Activated naive CD4-positive, alpha-beta T cell (primary cell): ENCODE measurements around the gene SLC45A1.

ENCODE experiments used
- DNase-seq, 4 experiments: peaks; one replicate each; lab custom pipeline; 2025; lab: John Stamatoyannopoulos, UW

The SLC45A1 gene

GRCh38 chr1:8311068-8311718 lies 6.7 kb upstream of the SLC45A1 start:
- no peak for DNase-seq

GRCh38 chr1:8312235-8313218 lies 5.4 kb upstream of the SLC45A1 start:
- DNase-seq = no peak

- no peak for DNase-seq
These were observed 4.7 kb upstream of the SLC45A1 start for GRCh38 chr1:8313231-8313630.

DNA sequence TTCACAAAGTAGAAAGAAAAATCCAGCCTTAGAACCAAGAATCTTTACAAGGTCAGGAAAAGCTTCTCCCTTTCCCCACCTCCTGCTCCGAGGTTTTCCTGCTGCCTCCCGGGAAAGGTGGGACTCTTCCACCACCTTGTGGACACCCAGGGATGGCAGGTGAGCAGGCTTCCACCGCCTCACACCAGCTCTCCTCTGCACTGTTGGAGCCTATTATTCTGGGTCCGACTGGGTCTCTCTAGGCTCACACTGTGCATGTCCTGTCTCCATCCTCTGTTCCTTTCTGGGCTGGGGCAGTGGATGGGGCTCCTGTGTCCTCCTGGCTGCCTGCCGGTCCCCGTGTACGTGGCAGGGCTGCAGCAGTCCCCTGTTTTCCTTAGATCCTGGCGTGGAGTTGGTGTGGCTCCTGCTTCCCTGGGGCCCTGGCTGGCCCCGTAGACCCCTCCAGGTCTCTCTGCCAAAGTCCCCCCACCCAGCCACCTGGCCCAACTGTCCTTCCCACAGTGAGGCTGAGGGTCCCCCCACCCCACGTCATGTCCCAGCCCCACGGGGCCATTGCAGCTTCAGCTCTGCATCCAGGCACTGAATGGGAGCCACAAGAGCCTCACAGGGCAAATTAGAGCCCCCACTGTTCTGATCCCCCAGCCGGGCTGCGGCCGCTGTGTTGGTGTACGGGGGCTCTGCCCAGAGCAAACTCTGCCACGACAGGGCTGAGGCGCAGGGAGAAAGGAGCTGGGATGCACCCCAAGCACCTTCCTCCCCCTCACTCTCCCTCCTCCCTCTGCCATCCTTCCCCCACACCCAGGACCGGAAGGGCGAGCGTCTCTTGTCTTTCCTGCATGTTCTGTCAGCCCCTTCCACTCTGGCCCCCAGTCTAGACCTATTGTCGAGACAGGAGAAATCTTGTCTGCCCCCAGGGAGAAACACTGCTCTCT lies 3.3 kb upstream of the SLC45A1 start:
- DNase-seq = peak in 2 of 4 experiments; percentile 8 to 24

DNA sequence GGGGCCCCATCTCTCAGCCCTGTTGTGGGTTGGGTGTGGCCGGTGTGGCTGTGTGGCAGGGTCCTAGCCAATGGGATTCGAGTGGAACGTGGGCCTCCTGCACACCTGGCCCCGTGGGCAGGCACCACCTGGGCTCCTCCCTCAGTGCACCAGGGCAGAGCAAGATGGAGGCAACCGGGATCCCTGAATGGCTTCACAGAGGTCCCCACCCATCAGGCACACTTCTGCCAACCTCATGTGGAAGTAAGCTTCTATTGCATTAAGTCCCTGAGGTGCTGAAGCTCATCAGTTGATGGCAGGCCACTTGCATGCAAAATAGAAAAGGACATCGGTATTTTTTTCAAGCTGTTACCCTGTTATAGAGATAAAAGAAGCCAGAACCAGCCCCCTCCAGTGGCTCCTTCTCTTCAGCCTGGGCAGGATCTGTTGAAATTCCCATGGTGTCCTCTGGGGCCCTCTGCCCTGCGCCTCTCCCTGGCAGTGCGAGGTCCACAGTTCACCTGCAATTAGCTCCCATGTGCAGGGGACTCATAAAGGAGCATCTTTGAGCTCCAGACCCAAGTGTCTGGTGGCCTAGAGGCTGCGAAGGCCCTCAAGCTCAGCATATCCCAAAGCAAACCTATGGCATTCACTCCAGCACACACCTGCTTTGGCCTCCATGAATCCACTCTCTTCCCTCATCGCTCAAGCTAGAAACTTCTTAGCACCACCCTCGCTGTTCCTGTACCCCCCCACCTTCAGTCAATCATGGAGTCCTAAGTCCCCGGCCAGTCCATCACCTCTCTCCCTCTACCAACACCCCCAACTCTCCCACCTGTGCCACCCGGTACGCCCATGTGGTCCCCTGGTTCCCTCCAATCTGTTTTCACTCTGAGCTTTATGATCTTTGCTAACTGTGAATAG lies 2.1 kb upstream of the SLC45A1 start:
- no peak for DNase-seq

- DNase-seq = no peak
These were observed 522 bp downstream of the SLC45A1 start for GRCh38 chr1:8318436-8318835.

DNA sequence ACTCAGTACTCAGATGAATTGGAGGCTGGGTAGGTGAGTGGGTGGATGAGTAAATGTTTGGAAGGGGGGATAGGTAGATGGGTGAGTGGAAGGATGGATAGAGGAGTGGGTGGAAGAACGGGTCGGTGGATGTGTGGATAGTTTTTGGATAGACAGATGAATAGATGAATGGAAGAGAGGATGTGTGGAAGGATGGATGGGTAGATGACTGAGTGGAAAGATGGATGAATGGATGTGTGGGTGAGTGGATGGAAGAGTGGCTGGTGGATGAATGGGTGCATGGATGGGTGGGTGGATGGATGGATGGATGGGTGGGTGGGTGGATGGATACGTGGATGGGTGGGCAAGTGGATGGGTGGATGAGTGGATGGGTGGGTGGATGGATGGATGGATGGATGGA lies 3.7 kb downstream of the SLC45A1 start:
- DNase-seq = no peak

DNA sequence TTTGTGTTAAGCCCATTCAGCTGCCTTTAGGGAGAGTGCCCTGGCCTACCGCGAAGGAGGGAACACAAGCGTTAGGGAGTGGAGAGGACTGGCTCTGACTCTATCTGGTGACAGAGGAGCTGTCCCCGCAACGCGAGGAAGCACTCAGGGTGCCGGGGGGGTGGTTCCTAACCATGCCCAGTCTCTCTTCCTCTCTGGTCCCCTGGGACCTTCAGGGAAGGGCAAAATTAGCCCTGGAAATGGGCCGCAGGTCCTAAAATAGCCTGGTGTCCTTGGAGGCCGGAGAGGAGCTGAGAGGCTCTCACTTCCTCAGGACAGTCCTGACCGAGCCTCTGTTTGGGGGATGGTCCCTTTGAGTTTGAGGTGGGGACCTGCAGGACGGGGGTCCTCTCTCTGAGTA lies 5.8 kb downstream of the SLC45A1 start:
- no peak for DNase-seq

- DNase-seq = no peak
These were observed 6.4 kb downstream of the SLC45A1 start for GRCh38 chr1:8324176-8324810.

DNA sequence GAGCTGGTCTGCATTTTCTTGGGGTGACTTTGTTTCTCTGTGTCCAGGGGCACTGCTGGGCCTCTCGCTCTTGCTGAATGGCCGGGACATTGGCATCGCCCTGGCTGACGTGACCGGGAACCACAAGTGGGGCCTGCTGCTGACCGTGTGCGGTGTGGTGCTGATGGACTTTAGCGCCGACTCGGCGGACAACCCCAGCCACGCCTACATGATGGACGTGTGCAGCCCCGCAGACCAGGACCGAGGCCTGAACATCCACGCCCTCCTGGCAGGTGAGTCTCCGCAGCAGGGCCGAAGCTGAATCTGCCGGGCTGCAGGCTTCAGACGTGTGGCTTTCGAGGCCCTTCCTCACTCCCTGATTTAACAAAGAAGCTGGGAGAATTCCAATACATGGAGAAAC lies 7.9 kb downstream of the SLC45A1 start:
- DNase-seq = no peak

DNA sequence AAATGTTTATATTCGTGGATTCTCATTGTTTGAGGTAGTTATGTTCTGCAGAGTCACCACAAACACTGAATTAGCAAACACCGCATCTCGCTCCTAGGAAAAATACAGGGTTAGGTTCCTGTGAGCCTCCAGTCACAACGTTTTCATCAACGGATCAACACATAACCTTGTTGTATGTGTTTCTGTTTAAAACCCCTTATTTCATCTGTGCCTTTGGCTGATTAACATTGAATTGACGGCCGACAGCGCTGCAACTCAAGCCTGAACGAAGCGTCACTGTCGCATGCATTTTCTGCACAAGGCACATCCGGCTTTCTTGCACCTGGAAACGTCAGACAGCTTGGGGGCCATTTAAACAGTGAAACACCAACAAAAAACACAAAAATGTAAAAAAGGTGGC lies 8.4 kb downstream of the SLC45A1 start:
- DNase-seq = no peak

DNA sequence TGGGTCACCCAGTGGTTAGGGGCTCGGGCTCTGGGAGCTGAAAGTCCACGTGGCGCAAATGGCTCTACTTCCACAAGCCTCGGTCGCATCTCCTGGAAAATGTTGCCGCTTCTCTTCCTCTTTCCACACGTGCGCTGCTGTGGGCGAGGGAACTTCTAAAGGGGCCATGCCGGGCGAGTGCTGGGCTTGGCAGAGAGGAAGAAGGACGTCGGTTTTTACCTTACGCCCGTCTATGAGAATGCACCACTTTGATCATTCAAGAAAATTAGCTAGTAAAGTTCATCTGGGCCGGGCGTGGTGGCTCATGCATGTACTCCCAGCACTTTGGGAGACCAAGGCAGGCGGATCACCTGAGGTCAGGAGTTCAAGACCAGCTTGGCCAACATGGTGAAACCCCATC lies 10.4 kb downstream of the SLC45A1 start:
- no peak for DNase-seq

DNA sequence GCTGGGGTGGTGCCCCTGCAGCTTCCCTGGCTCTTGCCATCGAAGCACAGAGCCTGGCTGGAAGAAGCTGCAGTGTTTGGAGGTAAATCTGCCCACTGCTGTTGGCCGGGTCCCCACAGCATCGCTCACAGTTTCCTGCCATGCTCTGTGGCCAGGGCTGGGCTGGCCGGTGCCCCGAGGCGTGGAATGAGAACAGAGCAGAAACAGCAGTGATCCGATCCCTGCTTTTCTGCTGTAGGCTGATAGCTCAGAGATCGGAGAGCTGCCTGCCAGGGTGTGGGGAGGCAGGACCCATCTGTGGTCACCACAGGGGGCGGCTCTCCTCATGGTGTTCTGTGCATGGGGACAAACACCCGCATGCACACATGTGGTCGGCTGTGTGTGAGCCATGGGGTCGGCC lies 11.5 kb downstream of the SLC45A1 start:
- DNase-seq = no peak

GRCh38 chr1:8329858-8330257 lies 11.9 kb downstream of the SLC45A1 start:
- DNase-seq = no peak

GRCh38 chr1:8330271-8331125 lies 12.6 kb downstream of the SLC45A1 start:
- DNase-seq = no peak

GRCh38 chr1:8332806-8333205 lies 14.9 kb downstream of the SLC45A1 start:
- no peak for DNase-seq

DNA sequence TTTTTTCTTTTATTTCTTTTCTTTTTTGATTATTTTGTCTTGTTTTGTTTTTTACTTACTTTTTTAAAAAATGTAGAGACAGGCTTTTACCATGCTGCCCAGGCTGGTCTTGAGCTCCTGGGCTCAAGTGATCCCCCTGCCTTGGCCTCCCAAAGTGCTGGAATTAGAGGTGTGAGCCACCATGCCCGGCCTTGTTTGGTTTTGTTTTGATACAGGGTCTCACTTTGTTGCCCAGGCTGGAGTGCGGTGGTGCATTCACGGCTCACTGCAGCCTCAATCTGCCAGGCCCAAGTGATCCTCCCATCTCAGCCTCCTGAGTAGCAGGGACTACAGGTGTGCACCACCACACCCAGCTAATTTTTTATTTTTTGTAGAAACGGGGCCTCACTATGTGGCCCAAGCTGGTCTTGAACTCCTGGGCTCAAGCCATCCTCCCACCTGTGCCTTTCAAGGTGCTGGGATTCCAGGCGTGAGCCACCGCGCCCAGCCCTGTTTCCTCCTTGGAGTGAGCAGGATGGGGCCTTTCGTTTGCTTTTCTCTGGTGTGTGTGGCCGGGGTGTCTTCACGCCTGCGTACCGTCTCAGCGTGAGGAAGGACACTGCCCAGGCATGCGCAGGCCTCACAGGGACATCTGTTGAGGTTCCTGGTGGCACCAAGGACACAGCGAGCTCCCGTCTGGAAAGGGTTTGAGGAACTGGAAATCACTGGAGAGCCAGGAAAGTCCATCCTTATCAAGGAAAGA lies 15.5 kb downstream of the SLC45A1 start:
- no peak for DNase-seq

DNA sequence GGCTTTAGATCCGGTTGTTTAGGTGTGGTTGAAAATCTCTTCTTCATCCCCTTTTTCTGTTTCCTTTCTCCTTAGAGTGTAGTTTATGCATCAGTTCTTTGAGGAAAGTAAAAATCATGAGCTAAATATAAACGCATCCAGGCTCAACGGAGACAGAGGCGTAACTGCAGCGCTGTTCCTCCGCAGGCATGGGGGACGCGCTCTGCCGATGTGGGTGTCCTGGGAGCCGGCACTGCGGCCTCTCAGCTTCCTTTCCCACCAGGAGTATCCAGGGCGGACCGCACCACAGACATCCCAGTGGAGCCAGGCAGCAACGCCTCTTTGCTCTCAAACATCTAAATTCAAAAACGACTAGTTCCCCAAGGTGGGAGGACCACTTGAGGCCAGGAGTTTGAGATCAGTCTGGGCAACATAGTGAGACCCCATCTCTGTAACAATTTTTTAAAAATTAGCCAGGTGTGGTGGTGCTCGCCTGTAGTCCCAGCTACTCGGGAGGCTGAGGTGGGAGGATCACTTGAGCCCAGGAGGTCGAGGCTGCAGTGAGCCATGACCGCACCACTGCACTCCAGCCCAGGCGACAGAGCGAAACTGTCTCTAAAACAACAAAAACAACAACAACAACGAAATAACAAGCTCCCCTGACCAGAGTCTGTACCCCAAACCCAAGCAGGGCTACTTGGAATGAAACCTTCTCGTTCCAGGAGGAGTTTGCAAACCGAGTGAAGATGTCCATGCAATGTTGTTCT lies 16.4 kb downstream of the SLC45A1 start:
- no peak for DNase-seq
